ENCODE results near the gene FLOT1.

FLOT1 gene

DNA sequence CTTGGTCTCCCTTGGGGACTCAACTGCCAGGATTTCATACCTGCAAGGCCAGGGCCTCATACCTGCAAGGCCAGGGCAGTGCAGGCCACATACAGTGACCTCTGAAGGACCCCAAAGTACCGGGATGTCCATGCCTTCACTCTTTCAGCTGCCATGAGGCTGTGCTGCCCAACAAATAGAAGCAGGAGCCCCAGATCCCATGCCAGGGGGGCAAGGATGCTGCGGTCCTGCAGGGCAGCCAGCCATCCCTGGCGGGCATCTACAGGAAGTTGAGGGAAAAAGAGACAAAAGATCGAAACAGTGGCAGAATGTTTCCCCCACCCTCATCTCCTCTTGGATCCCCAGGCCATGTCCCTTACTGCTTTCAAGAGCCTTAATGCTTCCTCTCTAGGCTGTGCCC is 52.5 kb downstream of the FLOT1 start:
- in situ Hi-C loops (cut with HindIII; ENCODE audit: low pct_ligation_motif_present, low sequenced_read_pairs) = no loop called here
- no peak for TF ChIP-seq CTCF (IDR thresholded peaks at IDR 0.05; ENCODE audit: low read depth, low read length, missing control alignments)
- peak overlapping the region; percentile 86 for H3K4me3 ChIP-seq (ENCODE audit: low read depth, low read length)
- no peak for DNase-seq
- peaks cover 5% of the 10 kb centered on the region for H3K36me3 ChIP-seq (replicated peaks)
- no peak overlapping the region for H3K27ac ChIP-seq
- H3K27me3 ChIP-seq (replicated peaks) = no peaks in the 10 kb centered on the region

DNA sequence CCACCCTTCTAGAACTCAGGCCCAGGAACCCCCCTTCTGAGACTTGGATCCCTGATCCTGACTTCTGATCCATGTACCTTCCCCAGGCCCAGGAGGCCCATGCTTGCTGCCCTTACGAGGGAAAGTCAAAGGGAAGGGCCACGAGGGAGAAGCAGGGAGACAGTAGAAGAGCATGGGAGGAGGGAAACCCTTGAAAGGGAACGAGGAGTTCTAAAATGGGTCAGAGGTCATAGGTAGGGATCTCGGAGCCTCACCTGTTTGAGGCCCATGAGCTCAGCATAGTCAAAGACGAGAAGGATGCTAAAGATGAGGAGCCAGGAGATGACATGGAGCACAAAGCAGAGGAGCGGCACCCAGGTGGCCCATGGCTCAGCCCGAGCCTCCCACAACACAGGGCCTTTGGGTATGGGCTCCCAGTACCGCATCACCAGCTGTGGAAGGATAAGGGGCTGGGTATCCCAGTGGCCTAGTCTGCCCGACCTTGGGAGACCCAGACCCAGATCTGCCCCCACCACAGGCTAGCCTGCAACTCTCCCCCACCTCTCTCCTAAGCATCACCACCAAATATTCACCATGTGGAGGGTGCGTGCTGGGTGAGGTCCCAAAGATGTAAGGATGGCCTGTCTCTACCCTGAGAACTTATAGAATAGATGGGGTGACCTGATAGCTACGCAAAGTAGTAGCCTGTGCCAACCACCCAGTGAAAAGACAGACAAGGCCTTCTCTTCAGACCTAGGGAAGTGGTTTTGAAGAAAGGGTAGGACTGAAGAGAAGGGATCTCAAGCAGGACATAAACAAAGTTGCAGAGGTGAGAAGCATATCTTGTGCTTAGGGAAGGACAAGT is 53.2 kb downstream of the FLOT1 start:
- no peaks in the 10 kb centered on the region for H3K27me3 ChIP-seq (replicated peaks)
- no peak overlapping the region for H3K27ac ChIP-seq
- DNase-seq = no peak
- peaks cover 5% of the 10 kb centered on the region for H3K36me3 ChIP-seq (replicated peaks)
- no peak for TF ChIP-seq CTCF (IDR thresholded peaks at IDR 0.05; ENCODE audit: low read depth, low read length, missing control alignments)
- in situ Hi-C loops (cut with HindIII; ENCODE audit: low pct_ligation_motif_present, low sequenced_read_pairs) = no loop called here
- no peak overlapping the region for H3K4me3 ChIP-seq (ENCODE audit: low read depth, low read length)

DNA sequence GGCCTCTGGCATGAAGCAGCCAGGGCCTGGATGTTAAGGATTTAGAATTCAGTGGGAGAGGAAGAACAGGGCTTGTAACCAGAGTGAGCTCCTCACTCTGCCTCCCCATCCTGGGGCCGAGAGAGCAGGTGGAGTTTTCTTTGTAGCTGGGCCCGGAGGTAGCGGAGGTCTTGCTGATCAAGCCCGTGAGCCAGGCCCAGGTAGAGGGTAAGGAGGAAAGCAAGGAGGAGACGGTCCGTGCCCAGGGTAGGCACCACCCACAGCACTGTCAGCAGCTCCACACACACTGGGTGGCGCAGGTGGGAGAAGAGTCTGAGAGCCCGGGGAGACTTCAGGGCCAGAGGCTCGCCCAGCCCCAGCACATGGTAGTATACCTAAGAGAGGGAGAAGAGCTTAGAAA is 53.9 kb downstream of the FLOT1 start:
- Histone ChIP-seq H3K4me3 (ENCODE audit: low read depth, low read length) (peak overlapping the region; percentile 89), H3K36me3 (replicated peaks) (peaks cover 6% of the 10 kb centered on the region), H3K27me3 (replicated peaks) (no peaks in the 10 kb centered on the region), H3K27ac (no peak overlapping the region)
- in situ Hi-C loops (cut with HindIII; ENCODE audit: low pct_ligation_motif_present, low sequenced_read_pairs) = no loop called here
- DNase-seq = no peak
- no peak for TF ChIP-seq CTCF (IDR thresholded peaks at IDR 0.05; ENCODE audit: low read depth, low read length, missing control alignments)

DNA sequence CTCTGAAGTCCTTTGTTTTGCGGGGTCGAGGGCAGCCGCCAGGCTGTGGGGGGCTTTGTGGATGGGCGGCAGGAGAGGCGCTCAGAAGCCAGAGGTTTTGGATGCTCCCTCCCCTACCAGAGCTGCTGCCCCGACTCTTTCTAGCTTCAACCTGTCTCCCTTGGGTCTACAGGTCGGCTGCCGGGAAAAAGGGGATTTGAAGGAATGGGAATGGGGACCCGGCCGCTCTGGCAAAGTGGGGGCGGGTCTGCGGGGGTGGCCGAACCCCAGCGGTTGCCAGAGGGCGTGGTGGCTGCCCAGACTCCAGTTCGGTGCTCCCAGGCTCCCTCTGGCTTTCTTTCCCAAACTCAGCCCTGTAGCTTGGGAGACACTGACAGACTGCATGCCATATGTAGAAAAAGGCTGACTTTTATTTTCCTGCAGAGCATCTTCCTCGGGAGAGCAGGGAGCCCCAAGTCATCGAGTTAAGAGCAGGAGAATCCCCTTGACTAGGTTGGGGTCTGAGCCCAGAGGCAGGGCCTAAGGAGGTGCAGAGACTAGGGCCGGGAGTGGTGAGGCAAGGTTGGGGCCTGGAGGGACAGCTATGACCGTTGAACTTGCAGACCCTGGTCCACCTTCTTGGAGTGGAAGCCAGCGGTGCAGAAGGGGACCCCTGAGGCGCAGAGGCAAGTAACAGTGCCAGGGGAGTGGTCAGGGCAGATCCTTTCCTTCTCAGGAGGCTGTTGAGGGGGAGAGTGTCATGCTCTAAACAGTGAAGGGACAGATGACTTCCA is 54.6 kb downstream of the FLOT1 start:
- peak; percentile 40 for TF ChIP-seq CTCF (IDR thresholded peaks at IDR 0.05; ENCODE audit: low read depth, low read length, missing control alignments)
- peak overlapping the region; percentile 89 for H3K4me3 ChIP-seq (ENCODE audit: low read depth, low read length)
- H3K27me3 ChIP-seq (replicated peaks) = no peaks in the 10 kb centered on the region
- peaks cover 13% of the 10 kb centered on the region for H3K36me3 ChIP-seq (replicated peaks)
- DNase-seq = no peak
- in situ Hi-C loops (cut with HindIII; ENCODE audit: low pct_ligation_motif_present, low sequenced_read_pairs) = no loop called here
- peak overlapping the region; percentile 85 for H3K27ac ChIP-seq

GRCh38 chr6:30686908-30687658 is 55.4 kb downstream of the FLOT1 start:
- peak overlapping the region; percentile 85 for H3K27ac ChIP-seq
- H3K36me3 ChIP-seq (replicated peaks) = peaks cover 16% of the 10 kb centered on the region
- in situ Hi-C loops (cut with HindIII; ENCODE audit: low pct_ligation_motif_present, low sequenced_read_pairs) = no loop called here
- peak; percentile 96 for DNase-seq
- H3K27me3 ChIP-seq (replicated peaks) = no peaks in the 10 kb centered on the region
- peak overlapping the region; percentile 89 for H3K4me3 ChIP-seq (ENCODE audit: low read depth, low read length)
- no peak for TF ChIP-seq CTCF (IDR thresholded peaks at IDR 0.05; ENCODE audit: low read depth, low read length, missing control alignments)

Data from brain microvascular endothelial cell (primary cell).